ENCODE measurements around the gene RASSF7.
A peak's percentile ranks its signal among the peaks of the same experiment; 100 is the strongest.
"Not testable (repeated sequence)": the region's sequence is repeated elsewhere in the genome, so short reads cannot be mapped to it uniquely, and the experiment has no call there.

The RASSF7 gene

DNA sequence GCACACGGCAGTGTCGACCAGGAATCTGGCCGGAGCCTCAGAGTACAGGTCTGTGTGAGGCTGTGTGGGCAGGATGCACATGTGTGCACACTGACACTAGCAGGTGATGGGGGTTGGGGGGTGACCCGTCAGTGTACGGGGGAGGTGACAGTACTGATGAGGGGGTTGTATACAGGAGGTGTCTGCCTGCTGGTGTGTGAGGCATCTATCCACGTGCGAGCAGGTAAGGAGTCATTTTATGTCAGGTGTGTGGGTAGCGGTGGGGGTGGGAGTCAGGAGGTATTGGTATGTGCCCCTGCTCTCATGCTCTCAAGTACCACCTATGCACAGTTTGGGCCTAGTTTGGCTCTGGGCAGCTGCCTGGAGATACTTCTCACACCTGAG is 11.0 kb downstream of the RASSF7 start:
- TF ChIP-seq, protein P1, sequence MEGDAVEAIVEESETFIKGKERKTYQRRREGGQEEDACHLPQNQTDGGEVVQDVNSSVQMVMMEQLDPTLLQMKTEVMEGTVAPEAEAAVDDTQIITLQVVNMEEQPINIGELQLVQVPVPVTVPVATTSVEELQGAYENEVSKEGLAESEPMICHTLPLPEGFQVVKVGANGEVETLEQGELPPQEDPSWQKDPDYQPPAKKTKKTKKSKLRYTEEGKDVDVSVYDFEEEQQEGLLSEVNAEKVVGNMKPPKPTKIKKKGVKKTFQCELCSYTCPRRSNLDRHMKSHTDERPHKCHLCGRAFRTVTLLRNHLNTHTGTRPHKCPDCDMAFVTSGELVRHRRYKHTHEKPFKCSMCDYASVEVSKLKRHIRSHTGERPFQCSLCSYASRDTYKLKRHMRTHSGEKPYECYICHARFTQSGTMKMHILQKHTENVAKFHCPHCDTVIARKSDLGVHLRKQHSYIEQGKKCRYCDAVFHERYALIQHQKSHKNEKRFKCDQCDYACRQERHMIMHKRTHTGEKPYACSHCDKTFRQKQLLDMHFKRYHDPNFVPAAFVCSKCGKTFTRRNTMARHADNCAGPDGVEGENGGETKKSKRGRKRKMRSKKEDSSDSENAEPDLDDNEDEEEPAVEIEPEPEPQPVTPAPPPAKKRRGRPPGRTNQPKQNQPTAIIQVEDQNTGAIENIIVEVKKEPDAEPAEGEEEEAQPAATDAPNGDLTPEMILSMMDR (IDR thresholded peaks at IDR 0.05), result no peak
- Histone ChIP-seq H3K27ac (no peak overlapping the region), H3K4me3 (no peak overlapping the region)
- DNase-seq (ENCODE audit: low spot score), result no peak

DNA sequence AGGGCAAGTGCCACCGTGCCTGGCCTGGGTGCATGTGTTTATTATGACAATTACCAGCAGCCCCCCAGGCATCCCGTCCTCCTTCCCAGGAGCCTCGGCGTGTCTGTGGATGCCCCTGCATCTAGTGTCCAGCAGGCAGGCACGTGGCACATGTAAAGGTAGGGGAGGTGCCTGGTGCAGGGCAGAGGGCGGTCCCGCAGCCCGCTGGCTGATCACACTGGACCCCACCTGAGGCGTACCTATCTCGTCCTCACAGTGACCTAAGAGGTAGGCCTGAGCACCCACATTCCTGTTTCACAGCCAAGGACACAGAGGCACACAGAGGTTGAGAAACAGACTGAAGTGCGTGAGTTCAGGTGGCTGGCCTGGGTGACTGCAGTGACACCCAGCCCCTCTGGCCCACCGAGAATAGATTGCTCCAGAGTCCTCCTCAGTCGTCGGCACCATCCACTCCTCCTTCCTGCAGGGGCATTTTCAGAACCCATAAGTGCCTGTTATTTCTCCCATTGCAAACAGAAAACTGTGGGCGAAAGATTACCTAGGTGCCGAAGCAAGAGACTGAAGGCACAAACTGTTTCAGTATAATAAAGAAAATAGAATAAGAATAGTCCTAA is 12.5 kb downstream of the RASSF7 start:
- peak overlapping the region in 1 of 2 donors; percentile 43 for H3K27ac ChIP-seq
- no peak overlapping the region for H3K4me3 ChIP-seq
- TF ChIP-seq, protein P1 (IDR thresholded peaks at IDR 0.05), result no peak
- no peak for DNase-seq (ENCODE audit: low spot score)

DNA sequence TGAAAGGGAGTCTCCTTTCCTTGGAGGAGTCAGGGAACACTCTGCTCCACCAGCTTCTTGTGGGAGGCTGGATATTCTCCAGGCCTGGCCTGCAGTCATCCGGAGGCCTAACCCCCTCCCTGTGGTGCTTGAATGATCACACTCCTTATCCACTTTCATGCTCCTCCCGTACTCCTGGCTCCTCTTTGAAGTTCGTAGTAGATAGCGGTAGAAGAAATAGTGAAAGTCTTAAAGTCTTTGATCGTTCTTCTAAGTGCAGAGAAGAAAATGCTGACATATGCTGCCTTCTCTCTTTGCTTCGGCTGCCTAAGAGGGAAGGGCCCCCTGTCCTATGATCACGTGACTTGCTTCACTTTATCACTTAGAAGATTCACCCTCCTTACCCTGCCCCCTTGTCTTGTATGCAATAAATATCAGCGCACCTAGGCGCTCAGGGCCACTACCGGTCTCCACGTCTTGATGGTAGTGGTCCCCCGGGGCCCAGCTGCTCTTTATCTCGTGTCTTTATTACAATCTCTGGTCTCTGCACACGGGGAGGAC is 13.3 kb downstream of the RASSF7 start:
- peak overlapping the region in 1 of 2 donors; percentile 1 for H3K27ac ChIP-seq
- not testable (repeated sequence) for DNase-seq (ENCODE audit: low spot score); H3K4me3 ChIP-seq

DNA sequence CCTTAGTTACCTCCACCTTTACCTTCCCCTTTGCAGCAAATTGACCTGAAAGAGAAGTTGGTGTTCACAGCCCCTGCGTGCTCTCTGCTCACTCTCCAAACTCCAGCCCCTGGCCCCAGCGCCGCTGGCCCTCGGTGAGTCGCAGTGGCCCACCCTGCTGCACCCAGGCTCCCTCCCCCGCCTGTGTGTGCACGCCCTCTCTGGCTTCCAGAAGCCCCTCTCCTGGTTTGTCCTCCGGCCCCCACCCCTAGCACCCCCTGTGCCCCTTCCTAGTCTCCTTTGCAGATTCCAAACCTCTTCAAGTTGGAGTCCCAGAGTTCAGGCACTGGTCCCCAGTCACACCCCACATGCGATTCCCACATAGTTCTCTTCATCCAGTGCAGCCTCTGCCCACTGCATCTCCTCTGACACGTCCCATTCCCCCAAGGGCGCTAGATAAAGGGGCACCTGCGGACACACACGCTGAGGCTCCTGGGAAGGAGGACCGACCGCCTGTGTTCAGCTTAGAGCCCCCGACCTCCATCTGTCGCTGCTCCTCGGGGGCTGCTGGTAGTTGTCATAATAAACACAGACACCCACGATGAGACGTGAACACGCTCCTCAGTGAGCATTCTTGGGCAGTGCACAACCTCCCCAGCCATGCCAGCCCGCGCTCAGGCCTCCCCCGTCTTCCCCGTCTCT is 14.0 kb downstream of the RASSF7 start:
- no peak for DNase-seq (ENCODE audit: low spot score)
- Histone ChIP-seq H3K4me3 (peak overlapping the region; percentile 85), H3K27ac (no peak overlapping the region)
- TF ChIP-seq, protein P1 (IDR thresholded peaks at IDR 0.05), result no peak

DNA sequence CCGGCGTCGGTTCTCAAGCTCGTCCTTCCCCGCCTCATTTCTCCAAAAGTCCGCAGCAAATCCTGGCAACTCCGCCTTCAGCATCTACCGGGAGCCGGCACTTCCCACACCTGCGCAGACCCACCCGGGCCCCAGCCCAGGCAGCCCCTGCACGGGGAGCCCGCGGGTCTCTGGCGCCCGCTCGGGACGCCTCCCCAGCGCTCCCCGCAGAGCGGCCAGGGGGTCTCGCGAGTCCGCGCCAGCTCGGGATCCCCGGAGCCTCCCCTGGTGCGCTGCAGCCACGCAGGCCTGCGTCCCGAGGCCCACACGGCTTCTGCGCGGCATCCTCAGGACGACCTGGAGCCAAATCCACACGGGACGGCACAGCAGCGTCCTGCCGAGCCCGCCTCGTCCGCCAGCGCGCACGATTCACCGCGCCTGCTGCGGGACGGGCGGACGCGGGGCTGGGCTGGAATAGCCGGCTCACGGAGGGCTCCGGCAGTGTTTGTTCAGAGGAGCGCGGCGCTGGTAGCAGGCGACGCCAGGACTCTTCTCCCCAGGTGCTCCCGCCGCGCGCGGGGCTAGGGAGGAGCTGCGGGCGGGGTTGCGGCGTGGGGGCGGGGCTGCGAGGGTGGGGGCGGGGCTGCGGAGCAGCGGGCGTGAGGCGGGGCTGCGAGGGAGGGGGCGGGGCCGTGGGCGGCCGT is 14.7 kb downstream of the RASSF7 start:
- H3K4me3 ChIP-seq, result peak overlapping the region; percentile 85
- peak overlapping the region in 1 of 2 donors; percentile 74 for H3K27ac ChIP-seq
- no peak for DNase-seq (ENCODE audit: low spot score)
- TF ChIP-seq, protein P1 (IDR thresholded peaks at IDR 0.05), result no peak

DNA sequence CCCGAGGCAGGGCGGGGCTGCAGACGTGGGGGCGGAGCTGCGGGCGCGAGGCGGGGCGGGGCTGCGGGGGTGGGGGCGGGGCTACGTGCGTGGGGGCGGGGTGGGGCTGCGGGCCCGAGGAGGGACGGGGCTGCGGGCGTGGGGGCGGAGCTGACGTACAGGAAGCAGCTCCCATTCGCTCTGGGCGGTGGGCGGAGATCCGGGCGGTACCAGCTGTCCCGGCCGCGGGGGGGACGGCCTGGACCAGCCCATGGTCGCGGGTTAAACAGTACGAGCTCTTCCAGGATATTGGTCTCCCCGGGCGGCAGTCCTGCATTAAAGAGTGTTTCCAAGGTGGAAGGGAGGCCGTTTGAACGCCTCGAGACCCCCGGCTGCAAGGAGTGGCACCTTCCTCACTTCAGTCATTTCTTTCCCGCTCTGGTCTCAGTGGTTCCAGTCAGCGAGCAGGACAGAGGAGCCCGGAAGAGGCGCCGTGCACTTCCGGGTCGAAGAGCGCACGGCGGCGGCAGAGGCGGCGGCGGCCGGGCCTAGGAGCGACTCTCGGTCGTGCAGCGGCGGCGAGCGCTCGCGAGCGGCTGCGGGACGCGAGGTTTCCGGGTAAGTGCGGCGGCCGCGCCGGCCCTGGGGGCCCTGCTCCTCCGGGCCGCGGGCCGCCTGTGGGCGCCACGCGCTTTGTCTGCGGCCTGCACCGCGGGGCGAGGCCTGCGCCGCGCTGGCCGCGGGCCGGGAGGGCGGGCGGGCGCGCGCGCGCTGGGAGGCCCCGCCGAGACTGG is 15.4 kb downstream of the RASSF7 start, which contains the start of gene PHRF1:
Gene PHRF1 (plus strand): TSS at position 475 of the 773 bp plus-strand sequence. CDS start 5,043 bp downstream, outside the sequence.
- DNase-seq (ENCODE audit: low spot score), result peak; percentile 97
- Histone ChIP-seq H3K4me3 (peak within 1 kb of the TSS; percentile 85), H3K27ac (peak within 1 kb of the TSS; percentile 57 to 93)
- TF ChIP-seq, protein P1 (IDR thresholded peaks at IDR 0.05), result no peak
